PFSK-1 (cell line): Measurements from ENCODE around the gene SLC39A3.

Experiments
- FOXP2 ChIP-seq: optimal IDR thresholded peaks from 2 replicates; pipeline ENCODE3; 2011; ENCODE audit warnings: borderline replicate concordance, control low read depth, inconsistent platforms; ENCODE audit not compliant: insufficient read depth; ENCODE audit errors: extremely low read length, extremely low read depth
- POLR2AphosphoS5 ChIP-seq: IDR thresholded peaks from 2 replicates; pipeline ENCODE4 v1.6.1; 2012; ENCODE audit warnings: low read depth, mild to moderate bottlenecking, control low read depth, low read length, moderate library complexity
- SIN3A ChIP-seq: IDR thresholded peaks from 2 replicates; pipeline ENCODE4 v1.6.1; 2012; ENCODE audit warnings: mild to moderate bottlenecking, low read length, moderate library complexity, borderline replicate concordance; ENCODE audit not compliant: insufficient read depth
- TF ChIP-seq, protein P1 (sequence below), 2 experiments: IDR thresholded peaks; 2 replicates each; pipeline versions ENCODE4 v1.6.1 to v1.8.0; 2011 to 2012; ENCODE audit warnings: low read depth in 2 of 2, low read length in 2 of 2, control low read depth in 1 of 2, inconsistent platforms in 1 of 2, mild to moderate bottlenecking in 1 of 2, moderate library complexity in 1 of 2; ENCODE audit not compliant: insufficient read depth in 1 of 2

DNA sequence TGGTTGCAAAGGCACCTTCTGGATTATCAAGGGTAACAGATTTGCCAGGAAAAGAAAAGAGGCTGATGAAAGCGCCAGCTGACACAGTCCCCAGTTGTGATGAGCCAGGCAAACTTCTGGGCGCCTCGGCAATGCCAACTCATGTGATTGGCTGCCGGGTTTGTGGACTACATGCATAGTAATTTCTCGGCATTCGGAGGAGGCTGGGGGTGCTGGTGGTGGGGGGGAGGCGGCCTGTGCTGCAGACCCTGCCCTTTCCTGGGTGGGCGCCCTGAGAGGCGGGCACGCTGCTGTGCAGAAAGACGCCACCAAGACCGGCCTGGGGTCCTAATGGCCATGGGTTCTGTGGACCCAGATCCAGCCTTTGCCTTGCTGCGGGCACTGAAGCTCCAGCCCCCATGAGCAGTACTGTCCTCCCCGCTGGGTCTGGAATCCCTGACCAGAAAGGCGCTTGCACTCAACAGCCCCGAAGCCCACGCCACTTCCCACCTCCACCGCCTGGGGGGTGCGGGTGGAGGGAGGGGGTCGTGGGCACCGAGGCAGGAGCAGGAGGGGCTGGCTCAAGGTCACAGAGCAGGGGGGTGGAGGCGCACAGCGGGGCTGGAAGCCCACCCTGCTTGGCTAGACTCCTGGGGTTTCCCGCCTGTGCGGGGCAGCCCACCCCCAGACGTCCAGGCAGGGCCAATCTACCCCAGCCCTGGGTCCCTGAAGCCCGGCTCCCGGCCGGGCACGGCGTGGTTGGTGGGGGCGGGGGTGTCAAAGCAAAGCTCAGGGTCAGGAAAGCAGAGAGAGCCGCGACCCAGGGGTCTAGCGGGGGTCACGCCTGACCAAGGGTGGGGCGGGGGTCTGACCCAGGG, 19.7 kb downstream of the SLC39A3 start:
- TF ChIP-seq POLR2AphosphoS5 (no peak), SIN3A (no peak), FOXP2 (no peak)
- TF ChIP-seq, protein P1, sequence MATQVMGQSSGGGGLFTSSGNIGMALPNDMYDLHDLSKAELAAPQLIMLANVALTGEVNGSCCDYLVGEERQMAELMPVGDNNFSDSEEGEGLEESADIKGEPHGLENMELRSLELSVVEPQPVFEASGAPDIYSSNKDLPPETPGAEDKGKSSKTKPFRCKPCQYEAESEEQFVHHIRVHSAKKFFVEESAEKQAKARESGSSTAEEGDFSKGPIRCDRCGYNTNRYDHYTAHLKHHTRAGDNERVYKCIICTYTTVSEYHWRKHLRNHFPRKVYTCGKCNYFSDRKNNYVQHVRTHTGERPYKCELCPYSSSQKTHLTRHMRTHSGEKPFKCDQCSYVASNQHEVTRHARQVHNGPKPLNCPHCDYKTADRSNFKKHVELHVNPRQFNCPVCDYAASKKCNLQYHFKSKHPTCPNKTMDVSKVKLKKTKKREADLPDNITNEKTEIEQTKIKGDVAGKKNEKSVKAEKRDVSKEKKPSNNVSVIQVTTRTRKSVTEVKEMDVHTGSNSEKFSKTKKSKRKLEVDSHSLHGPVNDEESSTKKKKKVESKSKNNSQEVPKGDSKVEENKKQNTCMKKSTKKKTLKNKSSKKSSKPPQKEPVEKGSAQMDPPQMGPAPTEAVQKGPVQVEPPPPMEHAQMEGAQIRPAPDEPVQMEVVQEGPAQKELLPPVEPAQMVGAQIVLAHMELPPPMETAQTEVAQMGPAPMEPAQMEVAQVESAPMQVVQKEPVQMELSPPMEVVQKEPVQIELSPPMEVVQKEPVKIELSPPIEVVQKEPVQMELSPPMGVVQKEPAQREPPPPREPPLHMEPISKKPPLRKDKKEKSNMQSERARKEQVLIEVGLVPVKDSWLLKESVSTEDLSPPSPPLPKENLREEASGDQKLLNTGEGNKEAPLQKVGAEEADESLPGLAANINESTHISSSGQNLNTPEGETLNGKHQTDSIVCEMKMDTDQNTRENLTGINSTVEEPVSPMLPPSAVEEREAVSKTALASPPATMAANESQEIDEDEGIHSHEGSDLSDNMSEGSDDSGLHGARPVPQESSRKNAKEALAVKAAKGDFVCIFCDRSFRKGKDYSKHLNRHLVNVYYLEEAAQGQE (IDR thresholded peaks at IDR 0.05; ENCODE audit: insufficient read depth in 1 of 2, low read depth in 2 of 2, low read length in 2 of 2), result no peak
